ENCODE results near the gene DRAM1. TPM values are rescaled to one million over a fixed set of nuclear protein-coding genes. Genes with fewer than 3 reads are reported as not detected.

Gene DRAM1
- 10 to 100 TPM in 1 of 4 donors, 1 to 10 TPM in 3; 1.4 to 15.0 (median 6.0) TPM for total RNA-seq

DNA sequence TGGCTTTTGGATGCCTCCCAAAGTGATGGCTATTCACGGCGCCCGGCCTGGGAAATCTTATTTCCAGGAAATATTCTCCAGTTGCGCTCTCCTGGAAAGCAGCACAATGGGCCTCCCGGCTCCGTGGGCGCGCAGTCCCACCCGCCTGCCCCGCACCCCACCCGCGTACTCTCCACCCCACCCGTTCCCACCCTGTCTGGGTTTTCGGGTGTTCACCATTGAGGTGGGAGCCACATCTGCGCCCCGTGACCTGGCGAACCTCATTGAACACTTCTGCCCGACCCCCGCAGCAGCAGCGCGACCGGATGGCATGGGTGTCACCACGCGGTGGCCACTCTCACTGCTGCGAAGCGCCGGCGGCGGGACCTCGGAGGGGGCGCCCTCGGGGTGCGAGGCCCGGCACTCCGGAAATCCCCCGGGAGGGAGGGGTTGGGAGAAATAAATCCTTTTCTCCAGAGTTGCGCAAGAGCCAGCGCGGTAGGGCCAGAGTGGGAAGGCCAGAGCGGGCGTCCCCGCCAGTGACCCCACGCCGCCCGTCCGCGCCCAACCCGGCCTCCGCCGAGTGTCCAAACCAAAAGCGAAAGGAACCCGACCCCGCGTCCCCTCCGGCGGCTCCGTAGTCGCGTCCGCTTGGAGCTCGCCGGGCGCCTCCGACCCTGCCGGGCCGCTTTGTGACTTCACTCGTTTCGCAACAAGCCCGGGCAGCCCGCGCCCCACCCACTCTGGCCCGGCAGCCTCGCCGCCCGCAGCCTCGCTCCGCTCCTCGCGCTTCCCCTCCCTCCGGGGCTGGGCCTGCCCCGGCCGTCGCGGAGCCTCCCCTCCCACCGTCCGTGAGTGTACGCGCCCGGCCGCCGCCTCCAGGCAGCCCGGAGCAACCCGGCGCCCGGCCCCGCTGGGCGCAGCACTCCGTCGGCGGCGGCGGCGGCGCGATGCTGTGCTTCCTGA lies at the start of gene DRAM1:
Gene DRAM1, plus strand, starts transcription at position 720 of the 945 bp plus-strand sequence. Its CDS starts 210 bp downstream, at position 930.
- peaks cover 0 to 4% (median 0%) of the 10 kb centered on the region in 4 donors for H3K27me3 ChIP-seq
- peaks cover 0 to 38% (median 5%) of the 10 kb centered on the region in 3 donors for H3K4me1 ChIP-seq
- intact Hi-C loops (cut with DNase I): no loop called here
- WGBS, 2 donors: 0 to 2% methylated on average over 6 to 7 of the region's 105 CpGs
- peak within 1 kb of the TSS; percentile 54 to 91 (median 84) for H3K4me3 ChIP-seq
- H3K36me3 ChIP-seq: no peaks in the 10 kb centered on the region
- H3K9me3 ChIP-seq: no peaks in the 10 kb centered on the region
- peak; percentile 56 for DNase-seq
- TF ChIP-seq, protein P1, sequence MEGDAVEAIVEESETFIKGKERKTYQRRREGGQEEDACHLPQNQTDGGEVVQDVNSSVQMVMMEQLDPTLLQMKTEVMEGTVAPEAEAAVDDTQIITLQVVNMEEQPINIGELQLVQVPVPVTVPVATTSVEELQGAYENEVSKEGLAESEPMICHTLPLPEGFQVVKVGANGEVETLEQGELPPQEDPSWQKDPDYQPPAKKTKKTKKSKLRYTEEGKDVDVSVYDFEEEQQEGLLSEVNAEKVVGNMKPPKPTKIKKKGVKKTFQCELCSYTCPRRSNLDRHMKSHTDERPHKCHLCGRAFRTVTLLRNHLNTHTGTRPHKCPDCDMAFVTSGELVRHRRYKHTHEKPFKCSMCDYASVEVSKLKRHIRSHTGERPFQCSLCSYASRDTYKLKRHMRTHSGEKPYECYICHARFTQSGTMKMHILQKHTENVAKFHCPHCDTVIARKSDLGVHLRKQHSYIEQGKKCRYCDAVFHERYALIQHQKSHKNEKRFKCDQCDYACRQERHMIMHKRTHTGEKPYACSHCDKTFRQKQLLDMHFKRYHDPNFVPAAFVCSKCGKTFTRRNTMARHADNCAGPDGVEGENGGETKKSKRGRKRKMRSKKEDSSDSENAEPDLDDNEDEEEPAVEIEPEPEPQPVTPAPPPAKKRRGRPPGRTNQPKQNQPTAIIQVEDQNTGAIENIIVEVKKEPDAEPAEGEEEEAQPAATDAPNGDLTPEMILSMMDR (IDR thresholded peaks at IDR 0.05): peak in 2 of 6 experiments; percentile 6 to 12
- TF ChIP-seq POLR2A (IDR thresholded peaks at IDR 0.05): peak in 2 of 4 donors; percentile 84 to 89
- peak within 1 kb of the TSS; percentile 89 to 99 (median 96) for H3K27ac ChIP-seq

DNA sequence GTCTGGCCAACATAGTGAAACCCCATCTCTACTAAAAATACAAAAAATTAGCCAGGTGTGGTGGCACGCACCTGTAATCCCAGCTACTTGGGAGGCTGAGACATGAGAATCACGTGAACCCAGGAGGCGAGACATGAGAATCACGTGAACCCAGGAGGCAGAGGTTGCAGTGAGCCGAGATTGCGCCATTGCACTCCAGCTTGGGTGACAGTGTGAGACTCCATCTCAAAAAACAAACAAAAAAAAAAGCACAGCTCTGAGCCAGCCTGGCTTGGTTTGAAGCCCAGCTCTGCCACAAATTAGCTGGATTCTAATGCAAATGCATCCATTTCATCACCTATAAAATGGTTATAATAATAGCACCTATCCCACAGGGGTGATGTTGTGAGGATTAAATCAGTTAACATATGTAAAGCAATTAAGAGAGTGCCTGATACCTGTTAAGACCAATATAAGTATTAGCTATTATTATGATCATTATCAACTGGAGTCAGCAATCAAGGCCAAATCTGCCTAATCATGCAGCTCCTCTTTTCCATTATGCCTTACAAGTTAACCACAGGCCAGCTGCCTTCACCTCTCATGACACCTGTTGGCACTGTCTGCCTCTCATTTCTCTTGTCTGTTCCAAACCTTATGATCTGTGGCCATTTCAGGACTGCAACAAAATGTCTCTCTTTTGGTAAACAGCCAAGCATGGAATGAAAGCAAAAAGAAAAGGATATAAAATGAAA lies 48.8 kb upstream of the DRAM1 start:
- Histone ChIP-seq H3K27me3 (no peaks in the 10 kb centered on the region), H3K27ac (peak overlapping the region in 2 of 4 donors; percentile 89 to 94), H3K9me3 (no peaks in the 10 kb centered on the region), H3K4me3 (peak overlapping the region in 2 of 4 donors; percentile 91), H3K36me3 (no peaks in the 10 kb centered on the region), H3K4me1 (peaks cover 20 to 74% (median 28%) of the 10 kb centered on the region in 3 donors)
- WGBS, 2 donors: 93 to 94% methylated on average over 6 of the region's 6 CpGs
- intact Hi-C loops (cut with DNase I): no loop called here
- no peak for DNase-seq
- TF ChIP-seq POLR2A (IDR thresholded peaks at IDR 0.05): no peak
- TF ChIP-seq, protein P1 (IDR thresholded peaks at IDR 0.05): no peak

DNA sequence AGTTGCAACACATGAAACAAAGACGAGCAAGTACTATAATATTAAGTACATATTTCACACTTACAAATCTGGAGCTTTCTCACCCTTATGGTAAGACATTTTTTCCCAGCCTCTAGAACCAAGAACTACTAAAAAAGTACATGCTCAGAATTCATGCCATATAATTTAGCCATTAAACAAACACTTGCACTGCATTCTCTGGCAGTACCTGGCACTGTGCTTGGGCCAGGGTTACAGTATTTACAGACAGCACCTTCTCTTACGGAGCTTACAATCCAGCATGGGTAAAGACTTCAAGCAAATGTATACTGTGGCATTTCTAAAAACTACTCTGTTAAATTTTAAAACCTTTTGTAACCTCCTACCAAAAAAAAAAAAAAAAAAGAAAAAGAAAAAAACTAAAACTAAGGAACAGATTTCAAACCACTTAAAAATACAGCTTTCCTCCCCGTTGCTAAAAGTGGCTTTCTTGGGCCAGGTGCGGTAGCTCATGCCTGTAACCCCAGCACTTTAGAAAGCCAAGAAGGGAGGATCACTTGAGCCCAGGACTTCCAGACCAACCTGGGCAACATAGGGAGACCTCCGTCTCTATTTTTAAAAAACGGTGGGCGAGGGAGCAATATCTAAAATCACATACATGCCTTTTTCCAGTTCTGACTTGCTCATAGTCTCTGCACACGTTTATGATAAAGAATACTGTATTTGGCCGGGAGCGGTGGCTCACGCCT lies 47.6 kb upstream of the DRAM1 start:
- DNase-seq: no peak
- TF ChIP-seq, protein P1 (IDR thresholded peaks at IDR 0.05): no peak
- no peak for TF ChIP-seq POLR2A (IDR thresholded peaks at IDR 0.05)
- H3K4me1 ChIP-seq: peaks cover 11 to 62% (median 25%) of the 10 kb centered on the region in 3 donors
- WGBS, 2 donors: 3 to 7% methylated on average over 8 to 11 of the region's 11 CpGs
- H3K36me3 ChIP-seq: no peaks in the 10 kb centered on the region
- H3K27ac ChIP-seq: peak overlapping the region; percentile 89 to 94 (median 90)
- peak overlapping the region; percentile 87 to 93 (median 91) for H3K4me3 ChIP-seq
- intact Hi-C loops (cut with DNase I): no loop called here
- H3K27me3 ChIP-seq: no peaks in the 10 kb centered on the region
- no peaks in the 10 kb centered on the region for H3K9me3 ChIP-seq

DNA sequence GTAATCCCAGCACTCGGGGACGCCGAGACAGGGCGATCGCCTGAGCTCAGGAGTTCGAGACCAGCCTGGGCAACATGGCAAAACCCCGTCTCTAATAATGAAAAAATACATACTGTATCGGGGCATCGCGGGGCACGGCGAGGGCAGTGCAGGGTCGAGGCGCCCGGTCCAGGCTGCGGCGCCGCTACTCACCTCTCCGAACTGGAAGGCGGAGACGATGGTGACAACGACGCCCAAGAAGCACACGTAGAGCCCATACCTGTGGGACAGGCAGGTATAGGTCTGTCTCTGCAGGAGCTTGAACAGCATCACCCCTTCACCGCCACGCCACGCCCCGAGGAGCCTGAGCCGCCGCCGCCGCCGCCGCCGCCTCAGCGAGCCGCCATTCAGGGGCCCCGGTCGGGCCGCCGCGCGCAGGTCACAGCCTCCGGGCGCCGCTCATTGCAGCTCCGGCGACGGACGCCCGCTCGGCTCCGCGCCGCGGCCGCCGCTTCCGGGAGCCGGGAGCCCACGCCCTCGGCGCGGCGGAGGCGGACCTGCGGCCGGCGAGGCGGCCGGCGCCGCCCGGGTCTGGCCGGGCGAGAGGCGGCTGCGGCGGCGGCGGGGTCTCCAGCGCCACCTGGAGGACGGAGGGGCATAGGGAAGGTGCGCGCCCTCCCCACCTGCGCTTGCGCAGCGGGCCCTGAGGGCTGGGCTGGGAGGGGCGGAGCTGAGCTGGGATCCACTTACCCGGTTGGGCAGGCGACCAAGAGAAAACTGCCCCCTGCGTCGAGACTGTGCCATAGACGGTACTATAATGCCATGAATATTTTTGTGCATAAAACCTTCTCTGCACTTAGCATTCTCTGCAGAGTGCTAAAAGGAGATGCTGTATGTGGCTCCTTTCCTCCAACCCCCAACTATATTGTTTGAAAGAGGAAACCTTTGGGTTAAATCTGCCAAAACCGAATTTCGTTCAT lies 46.7 kb upstream of the DRAM1 start, which contains the start of gene GNPTAB:
Gene GNPTAB, minus strand, starts transcription at position 593 of the 959 bp plus-strand sequence. Its CDS starts 284 bp downstream, at position 309.
- no peaks in the 10 kb centered on the region for H3K36me3 ChIP-seq
- intact Hi-C loops (cut with DNase I): no loop called here
- peak within 1 kb of the TSS; percentile 87 to 93 (median 91) for H3K4me3 ChIP-seq
- no peaks in the 10 kb centered on the region for H3K27me3 ChIP-seq
- H3K4me1 ChIP-seq: peaks cover 8 to 55% (median 23%) of the 10 kb centered on the region in 3 donors
- peak in 2 of 4 donors; percentile 69 to 73 for TF ChIP-seq POLR2A (IDR thresholded peaks at IDR 0.05)
- TF ChIP-seq, protein P1 (IDR thresholded peaks at IDR 0.05): peak; percentile 68 to 97 (median 92)
- peak; percentile 60 for DNase-seq
- WGBS, 2 donors: 2% methylated on average over 8 to 10 of the region's 96 CpGs
- no peaks in the 10 kb centered on the region for H3K9me3 ChIP-seq
- peak within 1 kb of the TSS; percentile 89 to 94 (median 90) for H3K27ac ChIP-seq
